ENCODE data around the gene HDAC3.

Gene HDAC3

DNA sequence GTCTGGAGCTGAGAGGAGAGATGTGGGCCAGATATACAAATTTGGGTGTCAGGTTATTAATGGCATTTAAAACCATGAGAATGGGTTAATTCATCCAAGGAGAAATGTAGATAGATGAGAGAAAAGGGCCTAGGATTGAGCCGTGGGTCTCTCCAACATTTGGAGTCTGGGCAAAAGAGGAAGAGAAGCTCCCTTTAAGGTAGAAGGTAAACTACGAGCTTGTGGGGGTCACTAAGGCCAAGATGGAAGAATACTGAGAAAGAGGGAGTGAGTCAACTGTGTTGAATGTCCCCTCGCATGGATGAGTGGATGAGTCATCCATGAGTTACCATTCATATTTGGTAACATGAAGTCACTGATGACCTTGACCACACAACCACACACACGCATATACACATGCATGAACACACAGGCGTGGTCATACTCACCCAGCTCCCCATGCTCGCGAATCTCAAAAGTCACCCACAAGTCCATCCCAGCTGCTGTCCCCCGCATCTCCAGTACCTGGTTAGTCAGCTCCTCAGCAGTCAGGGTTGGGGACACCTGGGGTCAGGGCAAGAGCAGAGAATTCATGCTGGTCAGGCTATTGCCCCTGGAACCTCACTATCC is 21.4 kb upstream of the HDAC3 start:
- DNase-seq = peak; percentile 92

- no peak for DNase-seq
Observed at GRCh38 chr5:141657404-141657803, 20.8 kb upstream of the HDAC3 start.

- no peak for DNase-seq
Observed at GRCh38 chr5:141656396-141656795, 19.7 kb upstream of the HDAC3 start.

DNA sequence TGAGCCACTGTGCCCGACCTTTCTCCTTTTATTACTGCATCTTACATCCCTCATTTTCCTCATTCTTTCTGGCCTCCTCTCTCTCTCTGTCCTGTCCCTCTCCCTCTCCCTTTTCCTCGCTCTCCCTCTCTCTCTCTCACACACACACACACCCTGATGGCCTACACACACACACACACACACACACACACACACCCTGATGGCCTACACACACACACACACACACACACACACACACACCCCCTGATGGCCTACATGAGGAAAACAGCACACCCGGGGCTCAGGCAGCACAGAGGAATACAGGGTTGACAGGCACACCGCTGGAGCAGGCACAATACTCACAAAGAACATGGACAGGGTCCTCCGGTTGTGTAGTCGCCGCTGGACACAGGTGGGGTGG is 18.4 kb upstream of the HDAC3 start:
- no peak for DNase-seq

DNA sequence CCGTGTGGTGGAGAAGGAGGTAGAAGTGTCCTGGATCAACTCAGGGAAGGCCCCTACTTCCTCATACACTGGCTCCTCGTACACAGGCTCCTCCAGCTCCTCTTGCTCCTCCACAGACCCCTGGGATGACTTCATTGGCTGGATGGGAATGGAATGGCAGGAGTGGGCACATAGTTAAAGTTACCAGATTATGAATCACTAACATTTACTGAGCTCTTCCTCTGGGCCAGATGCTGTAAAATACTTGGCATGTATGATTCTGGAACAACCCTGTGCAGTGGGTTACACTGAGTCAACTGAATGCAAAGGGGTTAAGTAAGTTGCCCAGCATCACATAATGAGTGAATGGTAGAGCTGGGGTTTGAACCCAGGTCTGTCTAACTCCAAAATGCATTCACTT is 17.6 kb upstream of the HDAC3 start:
- DNase-seq = peak; percentile 90

- no peak for DNase-seq
Observed at GRCh38 chr5:141651728-141652105, 15.1 kb upstream of the HDAC3 start.

GRCh38 chr5:141650851-141651727 is 14.4 kb upstream of the HDAC3 start, which contains the start of gene FCHSD1:
Gene FCHSD1 (minus strand): TSS chr5:141651418. CDS start chr5:141651368, 50 bp downstream.
- peak; percentile 70 for DNase-seq

DNA sequence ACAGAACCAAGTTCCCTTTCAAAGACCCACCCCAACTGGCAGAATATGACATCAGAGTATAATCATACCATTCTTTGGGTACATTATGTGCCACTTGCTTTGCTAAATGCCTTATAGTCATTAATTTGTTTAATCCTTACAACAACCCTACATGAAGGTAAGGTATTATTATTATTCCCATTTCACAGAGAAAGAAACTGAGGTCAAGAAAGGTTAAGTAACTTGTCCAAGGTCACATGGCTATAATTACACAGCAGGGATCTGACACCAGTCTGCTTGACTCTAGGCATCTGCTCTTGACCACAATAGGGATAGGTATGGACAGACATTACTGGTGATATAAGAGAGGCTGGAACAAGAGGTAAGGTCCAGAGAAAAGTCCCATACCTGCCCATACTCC is 13.3 kb upstream of the HDAC3 start:
- no peak for DNase-seq

DNA sequence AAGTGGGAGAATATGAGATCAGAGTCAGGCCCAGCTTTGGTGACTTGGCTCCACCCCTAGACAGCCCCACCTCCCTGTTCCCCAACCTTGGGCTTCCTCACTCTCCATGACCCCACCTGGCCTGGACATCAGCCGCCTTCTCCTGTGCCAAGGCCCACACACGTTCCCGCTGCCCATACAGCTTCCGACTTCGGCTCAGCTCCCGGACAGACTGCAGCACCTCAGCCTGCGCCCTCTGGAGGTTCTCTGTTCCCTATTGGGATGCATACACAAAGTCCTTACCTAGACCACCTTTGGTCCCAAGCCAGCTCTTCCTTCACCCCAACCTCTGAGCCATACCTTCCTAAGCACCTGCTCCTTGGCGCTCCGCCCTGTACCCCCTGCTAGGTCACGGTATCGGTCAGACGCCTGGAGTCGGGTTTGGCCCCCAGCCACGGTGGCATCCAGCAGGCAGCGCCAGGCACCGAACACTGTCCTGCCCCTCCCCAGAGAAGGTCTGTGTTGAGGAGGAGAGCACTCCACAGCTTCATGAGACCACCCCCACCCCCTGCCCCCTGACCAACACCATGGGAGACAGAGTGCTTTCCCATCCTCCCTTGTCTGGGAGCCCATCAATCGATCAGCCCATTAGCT is 12.5 kb upstream of the HDAC3 start:
- DNase-seq = no peak

GRCh38 chr5:141647851-141648250 is 11.2 kb upstream of the HDAC3 start:
- DNase-seq = no peak

DNA sequence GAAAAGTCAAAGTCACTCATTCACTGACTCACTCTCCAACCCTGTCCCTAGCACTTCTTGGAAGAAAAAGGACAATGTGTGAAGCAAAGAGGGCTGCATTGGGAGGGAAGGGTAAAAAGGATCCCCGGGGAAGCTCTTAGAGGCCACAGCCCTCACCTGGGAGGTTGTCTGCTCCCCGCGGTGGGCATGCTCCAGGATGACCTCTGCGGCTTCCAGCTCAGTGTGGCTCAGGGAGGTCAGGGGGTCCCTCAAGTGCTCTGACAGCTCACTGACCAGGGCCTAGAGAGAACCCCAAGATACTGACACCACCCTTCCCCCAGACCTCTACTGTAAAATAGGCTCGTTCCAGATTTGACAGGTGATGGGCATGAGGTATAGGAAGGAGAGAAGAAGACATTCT is 10.6 kb upstream of the HDAC3 start:
- no peak for DNase-seq

- no peak for DNase-seq
Observed at GRCh38 chr5:141646026-141646425, 9.4 kb upstream of the HDAC3 start.

- DNase-seq = peak; percentile 80
Observed at GRCh38 chr5:141641634-141642267, 5.1 kb upstream of the HDAC3 start.

DNA sequence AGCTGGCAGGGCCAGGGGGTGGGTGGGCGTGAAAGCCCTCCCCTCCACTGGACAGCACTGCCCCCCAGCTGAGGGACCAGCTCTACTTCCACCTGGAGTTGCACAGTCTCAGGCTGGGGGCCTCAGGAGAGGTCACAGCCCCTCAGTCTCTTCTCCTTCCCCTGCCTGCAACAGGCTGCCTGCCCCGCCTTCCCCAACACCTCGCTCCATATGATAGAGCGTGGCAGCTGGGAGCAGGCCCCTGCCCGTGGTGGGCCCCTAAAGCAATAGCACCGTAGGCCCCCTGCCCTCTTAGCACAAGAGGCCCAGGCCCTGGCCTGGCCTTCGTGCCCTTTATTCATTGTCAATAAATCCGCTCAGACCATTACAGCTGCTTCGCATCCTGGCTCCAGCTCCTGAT is 4.0 kb upstream of the HDAC3 start:
- no peak for DNase-seq

DNA sequence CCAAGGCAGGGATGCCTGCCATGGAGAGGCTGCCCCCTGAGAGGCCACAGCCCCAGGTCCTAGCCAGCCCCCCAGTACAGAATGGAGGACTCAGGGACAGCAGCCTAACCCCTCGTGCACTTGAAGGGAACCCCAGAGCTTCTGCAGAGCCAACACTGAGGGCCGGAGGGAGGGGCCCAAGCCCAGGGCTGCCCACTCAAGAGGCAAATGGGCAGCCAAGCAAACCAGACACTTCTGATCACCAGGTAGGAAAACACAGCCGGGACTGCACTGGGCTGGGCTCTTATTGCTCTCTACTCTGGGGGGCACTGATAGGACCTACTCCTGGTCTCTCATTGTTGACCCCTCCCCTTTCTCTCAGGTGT is 3.4 kb upstream of the HDAC3 start:
- no peak for DNase-seq

GRCh38 chr5:141639357-141640050 is 2.9 kb upstream of the HDAC3 start:
- no peak for DNase-seq

DNA sequence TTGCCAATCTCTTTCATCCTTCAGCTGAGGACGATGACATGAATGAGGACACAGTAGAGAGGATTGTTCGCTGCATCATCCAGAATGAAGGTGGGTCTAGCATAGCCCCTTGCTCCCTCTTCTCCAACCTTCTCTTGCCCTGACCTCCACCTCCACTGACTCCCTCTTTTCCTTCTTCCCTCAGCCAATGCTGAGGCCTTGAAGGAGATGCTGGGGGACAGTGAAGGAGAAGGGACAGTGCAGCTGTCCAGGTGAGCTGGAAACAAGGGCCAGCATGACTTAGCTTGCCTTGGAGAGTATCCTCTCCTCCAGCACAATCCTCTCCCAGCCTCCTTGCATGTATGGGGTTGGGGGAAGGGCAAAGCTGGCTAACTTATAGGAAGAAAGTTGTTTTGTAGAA is 2.1 kb upstream of the HDAC3 start:
- DNase-seq = no peak

DNA sequence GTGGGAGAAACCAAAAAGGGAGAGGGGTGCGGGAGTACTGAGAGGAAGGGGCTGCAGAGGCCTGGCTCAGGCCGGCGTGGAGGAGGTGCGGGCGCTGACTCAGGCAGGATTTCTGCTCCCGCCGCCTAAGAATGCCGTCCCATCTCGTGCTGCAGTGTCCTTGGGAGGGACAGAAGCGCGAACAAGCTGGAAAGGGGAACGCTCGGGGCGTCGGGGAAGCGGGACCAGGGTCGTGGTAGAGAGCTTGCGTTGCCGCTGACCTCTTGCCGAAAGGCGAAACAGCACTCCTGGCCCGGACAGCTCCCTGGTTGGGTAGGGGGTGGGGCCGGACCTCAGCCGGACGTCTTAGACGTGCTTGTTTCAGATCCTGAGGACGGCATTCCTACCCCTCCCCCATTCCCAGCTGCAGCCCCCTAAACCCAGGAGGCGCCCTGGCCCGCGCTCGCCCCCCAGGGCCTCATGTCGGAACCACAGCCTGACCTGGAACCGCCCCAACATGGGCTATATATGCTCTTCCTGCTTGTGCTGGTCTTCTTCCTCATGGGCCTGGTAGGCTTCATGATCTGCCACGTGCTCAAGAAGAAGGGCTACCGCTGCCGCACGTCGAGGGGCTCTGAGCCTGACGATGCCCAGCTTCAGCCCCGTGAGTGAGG is 1.2 kb upstream of the HDAC3 start:
- DNase-seq = peak; percentile 48

GRCh38 chr5:141637123-141637766 is 596 bp upstream of the HDAC3 start:
- DNase-seq = no peak

DNA sequence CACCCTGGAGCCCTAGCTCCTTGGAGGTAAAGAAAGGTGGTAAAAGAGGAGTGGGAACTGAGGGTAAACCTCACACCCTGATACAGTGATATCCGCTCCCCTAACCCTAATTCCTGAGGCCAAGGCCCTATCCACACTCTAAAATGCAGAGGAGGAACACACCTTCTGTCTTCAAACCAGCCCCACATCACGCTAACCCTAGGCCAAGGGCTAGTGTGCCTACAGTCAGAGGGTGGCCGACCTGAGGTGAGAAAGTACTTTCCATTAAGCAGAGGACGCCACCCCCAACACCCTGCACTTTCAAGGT is 590 bp downstream of the HDAC3 start:
- no peak for DNase-seq

GRCh38 chr5:141635646-141636045 is 1.0 kb downstream of the HDAC3 start:
- DNase-seq = no peak

DNA sequence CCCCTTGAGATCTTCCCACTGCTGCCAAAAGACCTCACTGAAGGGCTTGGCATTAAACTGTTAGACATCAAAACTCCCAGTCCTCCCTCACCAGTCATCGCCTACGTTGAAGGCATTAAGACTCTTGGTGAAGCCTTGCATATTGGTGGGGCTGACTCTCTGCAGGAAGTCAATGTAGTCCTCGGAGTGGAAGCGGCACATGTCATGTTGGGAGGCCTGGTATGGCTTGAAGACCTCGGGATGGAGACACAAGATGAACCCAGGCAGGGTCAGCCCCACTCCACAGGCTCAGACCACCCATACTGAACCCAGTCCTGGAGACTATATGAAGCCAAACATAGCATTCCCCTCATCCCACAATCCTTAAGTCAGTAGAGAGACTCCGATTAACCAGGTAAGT is 1.9 kb downstream of the HDAC3 start:
- DNase-seq = no peak

Measured in fibroblast of skin of right quadriceps (primary cell).